GM21423 (cell line): ENCODE measurements around the gene ADGRB3.
"Not testable (repeated sequence)": the region's sequence is repeated elsewhere in the genome, so short reads cannot be mapped to it uniquely, and the experiment has no call there.

Experiments
- ATAC-seq: cut with Tn5 transposase; IDR thresholded peaks from one replicate; pipeline ENCODE4 v1.9.1; 2021; ENCODE audit warnings: mild to moderate bottlenecking, moderate library complexity; ENCODE audit not compliant: unreplicated experiment

Gene ADGRB3

GRCh38 chr6:69202768-69203167 is 567.7 kb downstream of the ADGRB3 start:
- no peak for ATAC-seq

- no peak for ATAC-seq
Measured at GRCh38 chr6:69216127-69216526, 581.0 kb downstream of the ADGRB3 start.

- no peak for ATAC-seq
Measured at GRCh38 chr6:69217343-69217742, 582.3 kb downstream of the ADGRB3 start.

GRCh38 chr6:69220375-69220774 is 585.3 kb downstream of the ADGRB3 start:
- no peak for ATAC-seq

GRCh38 chr6:69232008-69232407 is 596.9 kb downstream of the ADGRB3 start:
- no peak for ATAC-seq

- ATAC-seq: peak; percentile 13
Measured at GRCh38 chr6:69232496-69232895, 597.4 kb downstream of the ADGRB3 start.

- ATAC-seq: peak; percentile 98
Measured at GRCh38 chr6:69232911-69233448, 597.9 kb downstream of the ADGRB3 start.

- no peak for ATAC-seq
Measured at GRCh38 chr6:69238067-69238466, 603.0 kb downstream of the ADGRB3 start.

- ATAC-seq: no peak
Measured at GRCh38 chr6:69246983-69247382, 611.9 kb downstream of the ADGRB3 start.

- no peak for ATAC-seq
Measured at GRCh38 chr6:69261010-69261409, 625.9 kb downstream of the ADGRB3 start.

GRCh38 chr6:69263297-69263696 is 628.2 kb downstream of the ADGRB3 start:
- ATAC-seq: no peak

GRCh38 chr6:69265090-69265489 is 630.0 kb downstream of the ADGRB3 start:
- no peak for ATAC-seq

- no peak for ATAC-seq
Measured at GRCh38 chr6:69265706-69266105, 630.6 kb downstream of the ADGRB3 start.

GRCh38 chr6:69276204-69276603 is 641.1 kb downstream of the ADGRB3 start:
- no peak for ATAC-seq

- no peak for ATAC-seq
Measured at GRCh38 chr6:69279805-69280204, 644.7 kb downstream of the ADGRB3 start.

- ATAC-seq: no peak
Measured at GRCh38 chr6:69280858-69281257, 645.8 kb downstream of the ADGRB3 start.

GRCh38 chr6:69284176-69284730 is 649.2 kb downstream of the ADGRB3 start:
- no peak for ATAC-seq

- no peak for ATAC-seq
Measured at GRCh38 chr6:69285054-69285453, 650.0 kb downstream of the ADGRB3 start.

- no peak for ATAC-seq
Measured at GRCh38 chr6:69286331-69286730, 651.2 kb downstream of the ADGRB3 start.

- not testable (repeated sequence) for ATAC-seq
Measured at GRCh38 chr6:69288198-69288597, 653.1 kb downstream of the ADGRB3 start.

GRCh38 chr6:69289689-69290495 is 654.8 kb downstream of the ADGRB3 start:
- ATAC-seq: no peak

- ATAC-seq: no peak
Measured at GRCh38 chr6:69293471-69293870, 658.4 kb downstream of the ADGRB3 start.
